Omental fat pad (tissue), 4 donors: ENCODE results near the gene SH3PXD2A. TPM values are rescaled to one million over a fixed set of nuclear protein-coding genes. Genes with fewer than 3 reads are reported as not detected.

ENCODE experiments used
- ATAC-seq: fragments of 150-250 bp; one replicate; pipeline ENCODE4 v1.9.1; 2016; ENCODE audit warnings: mild to moderate bottlenecking, moderate library complexity; ENCODE audit not compliant: low FRiP score
- DNase-seq: peaks from one replicate; pipeline ENCODE4 v3.0.0-alpha.2; 2019; ENCODE audit warnings: low spot score
- CTCF ChIP-seq, 3 donors: fragments of 450-650 bp; IDR thresholded peaks; one replicate each; pipeline ENCODE4 v1.5.1; 2016 to 2017; ENCODE audit warnings: antibody characterized with exemption in 3 of 3, mild to moderate bottlenecking in 3 of 3, moderate library complexity in 2 of 3
- total RNA-seq, 4 donors: library from RNA; depleted of rRNA; stranded (reverse); fragments of >200 nt; gene quantifications; one replicate each; pipeline ENCODE4 v1.1.0, GENCODE V29; 2016

Gene SH3PXD2A
- total RNA-seq, 4 donors from 2014 or later = 21.0 to 36.3 (median 22.5) TPM

- no peak for TF ChIP-seq CTCF (IDR thresholded peaks at IDR 0.05)
- DNase-seq (no peak), ATAC-seq (no peak)
These were observed 50.5 kb downstream of the SH3PXD2A start for GRCh38 chr10:103804871-103805270.

GRCh38 chr10:103803941-103804340 is 51.4 kb downstream of the SH3PXD2A start:
- no peak for DNase-seq
- ATAC-seq = no peak
- TF ChIP-seq CTCF (IDR thresholded peaks at IDR 0.05) = no peak

- DNase-seq (no peak), ATAC-seq (no peak)
- TF ChIP-seq CTCF (IDR thresholded peaks at IDR 0.05) = no peak
These were observed 52.6 kb downstream of the SH3PXD2A start for GRCh38 chr10:103802637-103803353.

- DNase-seq (no peak), ATAC-seq (no peak)
- TF ChIP-seq CTCF (IDR thresholded peaks at IDR 0.05) = no peak
These were observed 53.3 kb downstream of the SH3PXD2A start for GRCh38 chr10:103802081-103802480.

- ATAC-seq = no peak
- TF ChIP-seq CTCF (IDR thresholded peaks at IDR 0.05) = no peak
These were observed 54.4 kb downstream of the SH3PXD2A start for GRCh38 chr10:103800789-103801540.

GRCh38 chr10:103800089-103800488 is 55.3 kb downstream of the SH3PXD2A start:
- DNase-seq = no peak
- ATAC-seq = no peak
- TF ChIP-seq CTCF (IDR thresholded peaks at IDR 0.05) = no peak

More at GRCh38 chr10:103800789-103801540, 54.4 kb downstream of the SH3PXD2A start:
- no peak for DNase-seq
